Keratinocyte (primary cell): Measurements from ENCODE around the gene POU2AF2. TPM values are rescaled to one million over a fixed set of nuclear protein-coding genes. Genes with fewer than 3 reads are reported as not detected.

Experiments
- DNase-seq: peaks from one replicate; pipeline ENCODE4 v3.0.0-alpha.2; 2011; ENCODE audit warnings: low read depth, missing footprints, low spot score
- FAIRE-seq: peaks from 2 replicates; lab custom pipeline; 2011; peaks lifted over from hg19 to GRCh38; lab: Jason Lieb, UNC
- H2AFZ ChIP-seq: 2 replicates; pipeline ENCODE4 v1.6.0; 2012; ENCODE audit warnings: low read length, control low read depth, inconsistent platforms; ENCODE audit not compliant: control insufficient read depth
- H3K27ac ChIP-seq: 2 replicates; pipeline ENCODE4 v1.5.1; 2011; ENCODE audit warnings: low read length; ENCODE audit not compliant: control insufficient read depth, insufficient read depth
- H3K27me3 ChIP-seq: 3 replicates; pipeline ENCODE4 v1.6.0; 2011; ENCODE audit warnings: low read length; ENCODE audit not compliant: control insufficient read depth, insufficient read depth; ENCODE audit errors: extremely low read depth
- H3K36me3 ChIP-seq, 2 experiments: 2 replicates in 1 of 2; 3 replicates in 1 of 2; pipeline ENCODE4 v1.5.1; 2011; ENCODE audit warnings: low read length in 2 of 2, mild to moderate bottlenecking in 1 of 2; ENCODE audit not compliant: control insufficient read depth in 2 of 2, insufficient read depth in 2 of 2; ENCODE audit errors: extremely low read depth in 1 of 2
- H3K4me1 ChIP-seq: 3 replicates; pipeline ENCODE4 v1.5.1; 2011; ENCODE audit warnings: low read length; ENCODE audit not compliant: control insufficient read depth, insufficient read depth; ENCODE audit errors: extremely low read depth
- H3K4me2 ChIP-seq: 3 replicates; pipeline ENCODE4 v1.6.0; 2011; ENCODE audit warnings: low read depth, low read length; ENCODE audit not compliant: control insufficient read depth, insufficient read depth; ENCODE audit errors: extremely low read depth
- H3K4me3 ChIP-seq, 3 experiments: fragments of 200-600 bp in 1 of 3; sonication (generic) in 1 of 3; 2 replicates in 2 of 3; 3 replicates in 1 of 3; pipeline ENCODE4 v1.5.1; 2011 to 2016; ENCODE audit warnings: low read length in 3 of 3, mild to moderate bottlenecking in 3 of 3, control low read depth in 2 of 3, inconsistent platforms in 1 of 3, low read depth in 1 of 3, mixed read lengths in 1 of 3, mixed run types in 1 of 3, moderate library complexity in 1 of 3; ENCODE audit not compliant: control insufficient read depth in 2 of 3, insufficient read depth in 2 of 3; ENCODE audit errors: extremely low read depth in 1 of 3
- H3K79me2 ChIP-seq: 2 replicates; pipeline ENCODE4 v1.6.0; 2012; ENCODE audit warnings: low read length; ENCODE audit not compliant: control insufficient read depth, insufficient read depth
- H3K9ac ChIP-seq: 3 replicates; pipeline ENCODE4 v1.6.0; 2011; ENCODE audit warnings: low read length; ENCODE audit not compliant: control insufficient read depth, insufficient read depth; ENCODE audit errors: extremely low read depth
- H3K9me1 ChIP-seq: 3 replicates; pipeline ENCODE4 v1.6.0; 2011; ENCODE audit warnings: low read length; ENCODE audit not compliant: control insufficient read depth, insufficient read depth; ENCODE audit errors: extremely low read depth
- H3K9me3 ChIP-seq: 2 replicates; pipeline ENCODE4 v1.5.1; 2012; ENCODE audit warnings: low read depth, low read length; ENCODE audit not compliant: control insufficient read depth
- H4K20me1 ChIP-seq: 3 replicates; pipeline ENCODE4 v1.6.0; 2011; ENCODE audit warnings: low read length; ENCODE audit not compliant: control insufficient read depth, insufficient read depth; ENCODE audit errors: extremely low read depth
- CTCF ChIP-seq, 3 experiments: IDR thresholded peaks in 1 of 3; conservative IDR thresholded peaks in 1 of 3; optimal IDR thresholded peaks in 1 of 3; 2 replicates in 2 of 3; 3 replicates in 1 of 3; pipeline versions ENCODE3 to v1.5.1; 2011; ENCODE audit warnings: low read length in 3 of 3, mild to moderate bottlenecking in 3 of 3, moderate library complexity in 2 of 3, control low read depth in 1 of 3, inconsistent platforms in 1 of 3; ENCODE audit not compliant: insufficient read depth in 2 of 3; ENCODE audit errors: extremely low read depth in 1 of 3
- EZH2 ChIP-seq: IDR thresholded peaks from one replicate; pipeline ENCODE4 v1.6.1; 2012; ENCODE audit warnings: inconsistent platforms, mild to moderate bottlenecking, low read length, moderate library complexity
- dilution Hi-C: fragments of 300-500 bp; cut with MboI; formaldehyde crosslinking; loops from one replicate; pipeline ENCODE4 v1.7.0; 2020; ENCODE audit warnings: low sequenced_read_pairs; ENCODE audit not compliant: extremely low pct_ligation_motif_present
- polyA plus RNA-seq, 5 experiments: library from polyadenylated mRNA; depleted of rRNA in 3 of 5; stranded (reverse) in 3 of 5; stranded (forward) in 1 of 5; unstranded in 1 of 5; fragments of >200 nt; gene quantifications; 1 replicate in 1 of 5; 2 replicates in 3 of 5; 3 replicates in 1 of 5; pipeline versions ENCODE4 v1.2.1 to v1.2.3, GENCODE V29; 2011 to 2012; ENCODE audit warnings: missing spikeins in 2 of 5, low read depth in 1 of 5, low replicate concordance in 1 of 5

Gene POU2AF2
- polyA plus RNA-seq, 1 donor (not counting 4 experiments of a cell fraction or from before 2014, with no cell fraction given), result not detected

DNA sequence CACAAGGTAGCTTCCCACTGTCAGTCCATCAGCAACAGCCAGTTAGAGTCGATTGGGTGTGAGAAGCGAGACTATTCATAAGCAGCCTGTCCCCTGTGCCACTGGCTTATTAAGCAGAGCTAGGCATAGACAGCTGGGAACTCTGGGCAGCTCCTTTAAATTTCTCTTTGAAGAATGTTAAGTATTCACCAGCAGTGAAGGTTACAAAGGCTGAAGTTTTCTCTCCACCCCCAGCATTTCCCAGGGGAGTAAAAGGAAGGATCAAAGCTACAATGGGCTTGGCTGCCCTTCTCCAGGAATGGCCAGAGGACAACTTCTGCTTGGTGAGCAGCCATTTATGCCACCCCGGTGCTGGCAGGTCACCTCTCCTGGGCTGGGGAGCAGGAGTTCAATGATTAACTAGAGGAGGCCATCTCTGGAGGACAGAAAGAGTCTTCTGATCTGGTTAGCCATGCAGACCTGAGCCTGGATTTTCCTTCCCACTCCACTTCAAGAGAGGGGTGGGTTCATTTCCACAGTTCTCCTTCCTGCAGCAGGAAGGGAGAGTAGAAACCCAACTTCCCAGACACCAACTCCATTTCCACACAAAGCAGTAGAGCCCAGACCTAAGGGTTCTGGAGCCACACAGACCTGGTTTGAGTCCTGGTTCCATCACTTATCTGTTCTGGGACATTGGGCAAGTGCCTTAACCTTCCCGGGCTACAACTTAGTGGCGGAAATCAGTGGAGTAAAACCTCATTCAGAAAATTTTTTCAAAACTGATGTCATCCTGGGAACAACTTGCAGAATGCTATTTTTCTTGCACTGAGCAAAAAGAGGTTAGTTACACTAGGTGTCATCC is 75.4 kb downstream of the POU2AF2 start:
- H3K36me3 ChIP-seq, result no peaks in the 10 kb centered on the region
- DNase-seq (no peak), FAIRE-seq (no peak)
- H4K20me1 ChIP-seq, result no peaks in the 10 kb centered on the region
- no peak overlapping the region for H2AFZ ChIP-seq
- no peak overlapping the region for H3K4me3 ChIP-seq
- H3K27me3 ChIP-seq, result peaks cover 12% of the 10 kb centered on the region
- no peaks in the 10 kb centered on the region for H3K4me1 ChIP-seq
- no peak for TF ChIP-seq CTCF (optimal IDR thresholded peaks at IDR 0.05 in 1 of 3, IDR thresholded peaks at IDR 0.05 in 1 of 3, conservative IDR thresholded peaks at IDR 0.05 in 1 of 3; ENCODE audit: extremely low read depth in 1 of 3, insufficient read depth in 2 of 3, low read length in 3 of 3)
- TF ChIP-seq EZH2, result no peak
- no peak overlapping the region for H3K9ac ChIP-seq
- no peaks in the 10 kb centered on the region for H3K79me2 ChIP-seq
- H3K4me2 ChIP-seq, result no peak overlapping the region
- dilution Hi-C loops, result no loop called here
- no peaks in the 10 kb centered on the region for H3K9me1 ChIP-seq
- H3K9me3 ChIP-seq, result no peaks in the 10 kb centered on the region
- H3K27ac ChIP-seq, result no peak overlapping the region

GRCh38 chr11:111322534-111322933 is 77.0 kb downstream of the POU2AF2 start:
- TF ChIP-seq EZH2 (no peak), CTCF (optimal IDR thresholded peaks at IDR 0.05 in 1 of 3, IDR thresholded peaks at IDR 0.05 in 1 of 3, conservative IDR thresholded peaks at IDR 0.05 in 1 of 3; ENCODE audit: extremely low read depth in 1 of 3, insufficient read depth in 2 of 3, low read length in 3 of 3) (no peak)
- Histone ChIP-seq H3K4me3 (no peak overlapping the region), H3K4me2 (no peak overlapping the region), H3K9me3 (no peaks in the 10 kb centered on the region), H3K4me1 (no peaks in the 10 kb centered on the region), H3K36me3 (no peaks in the 10 kb centered on the region), H4K20me1 (no peaks in the 10 kb centered on the region), H3K27ac (no peak overlapping the region), H3K27me3 (peaks cover 12% of the 10 kb centered on the region), H3K9ac (no peak overlapping the region), H3K79me2 (no peaks in the 10 kb centered on the region), H3K9me1 (no peaks in the 10 kb centered on the region), H2AFZ (no peak overlapping the region)
- dilution Hi-C loops, result no loop called here
- FAIRE-seq, result no peak
- DNase-seq, result no peak
